Muscle layer of colon (tissue), 2 donors: ENCODE measurements around the gene ZCCHC3.

Experiments
- H3K27ac ChIP-seq: one replicate; pipeline ENCODE4 v1.7.0; 2013; ENCODE audit warnings: low read depth, mild to moderate bottlenecking, low read length, moderate library complexity
- H3K27me3 ChIP-seq, 2 donors: one replicate each; pipeline ENCODE4 v1.7.0; 2013; ENCODE audit warnings: low read length in 2 of 2, mild to moderate bottlenecking in 2 of 2; ENCODE audit not compliant: insufficient read depth in 2 of 2, control insufficient read depth in 1 of 2
- H3K36me3 ChIP-seq: one replicate; pipeline ENCODE4 v1.7.0; 2013; ENCODE audit warnings: mild to moderate bottlenecking, low read length; ENCODE audit not compliant: insufficient read depth
- H3K4me1 ChIP-seq: one replicate; pipeline ENCODE4 v1.7.0; 2013; ENCODE audit warnings: mild to moderate bottlenecking, low read length; ENCODE audit not compliant: insufficient read depth
- H3K4me3 ChIP-seq, 2 donors: one replicate each; pipeline ENCODE4 v1.7.0; 2013; ENCODE audit warnings: low read length in 2 of 2, low read depth in 1 of 2, mild to moderate bottlenecking in 1 of 2, moderate library complexity in 1 of 2
- H3K9ac ChIP-seq: one replicate; pipeline ENCODE4 v1.7.0; 2013; ENCODE audit warnings: low read length
- H3K9me3 ChIP-seq: one replicate; pipeline ENCODE4 v1.7.0; 2013; ENCODE audit warnings: mild to moderate bottlenecking, low read length
- donor health status: abdominal sarcoma.
- donor health status: Adenocarcinoma of cecum.

The ZCCHC3 gene

GRCh38 chr20:324177-325044 lies 27.0 kb downstream of the ZCCHC3 start:
- peak overlapping the region; percentile 76 for H3K9ac ChIP-seq
- peak overlapping the region; percentile 56 to 94 for H3K4me3 ChIP-seq
- H3K27ac ChIP-seq: peak overlapping the region; percentile 92
- H3K27me3 ChIP-seq: no peaks in the 10 kb centered on the region
- no peaks in the 10 kb centered on the region for H3K9me3 ChIP-seq
- H3K36me3 ChIP-seq: peaks cover 6% of the 10 kb centered on the region
- peaks cover 20% of the 10 kb centered on the region for H3K4me1 ChIP-seq

DNA sequence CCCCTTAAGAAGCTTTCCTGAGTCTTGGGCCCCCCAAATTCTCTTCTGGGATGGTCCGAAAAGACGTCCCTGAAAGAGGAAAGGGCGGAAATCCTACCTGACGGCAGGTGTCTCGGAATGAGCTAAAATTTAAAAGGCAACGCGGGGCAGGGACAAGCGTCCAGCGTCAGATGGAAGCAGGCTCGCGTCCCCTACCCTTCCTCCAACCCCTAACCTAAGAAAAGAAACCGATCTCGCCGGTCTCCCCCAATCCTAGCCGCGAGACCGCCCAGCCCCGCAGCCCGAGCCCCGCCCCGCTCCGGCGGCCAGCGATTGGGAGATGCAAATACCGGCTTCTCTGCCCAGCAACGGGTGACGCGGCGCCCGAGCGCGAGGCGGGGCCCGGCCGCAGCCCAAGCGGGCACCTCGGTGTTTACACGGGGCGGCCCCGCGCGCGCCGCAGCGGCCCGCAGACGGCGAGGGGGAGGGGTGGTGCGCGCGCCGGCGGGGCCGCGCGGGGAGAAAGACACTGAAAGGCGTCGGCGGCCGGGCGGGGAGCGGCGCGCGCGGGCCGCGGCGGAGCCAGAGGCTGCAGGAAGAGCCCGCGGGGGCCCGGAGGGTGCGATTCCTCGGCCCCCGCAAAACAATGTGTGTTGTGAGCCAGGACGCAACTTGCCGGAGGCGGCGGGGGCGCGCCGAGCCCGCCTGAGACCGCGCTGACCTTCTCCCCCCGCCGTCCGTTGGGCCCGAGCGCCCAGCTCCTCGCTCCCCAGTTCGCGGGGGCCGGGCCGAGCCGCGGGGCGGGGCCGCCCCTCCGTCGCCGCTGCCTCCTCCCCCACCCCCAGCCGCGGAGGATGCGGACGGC lies 27.9 kb downstream of the ZCCHC3 start, which contains the start of gene SOX12:
Gene SOX12 (plus strand): TSS at position 508 of the 844 bp plus-strand sequence. CDS start 373 bp downstream, outside the sequence.
- H3K9me3 ChIP-seq: no peaks in the 10 kb centered on the region
- peak within 1 kb of the TSS; percentile 92 for H3K27ac ChIP-seq
- peak within 1 kb of the TSS; percentile 84 to 94 for H3K4me3 ChIP-seq
- peaks cover 26% of the 10 kb centered on the region for H3K4me1 ChIP-seq
- H3K36me3 ChIP-seq: peaks cover 5% of the 10 kb centered on the region
- H3K27me3 ChIP-seq: no peaks in the 10 kb centered on the region
- peak within 1 kb of the TSS; percentile 76 for H3K9ac ChIP-seq

GRCh38 chr20:325889-326644 lies 28.7 kb downstream of the ZCCHC3 start:
- H3K4me3 ChIP-seq: peak overlapping the region; percentile 68 to 84
- no peaks in the 10 kb centered on the region for H3K36me3 ChIP-seq
- H3K27ac ChIP-seq: peak overlapping the region; percentile 75
- H3K27me3 ChIP-seq: no peaks in the 10 kb centered on the region
- H3K4me1 ChIP-seq: peaks cover 33% of the 10 kb centered on the region
- no peak overlapping the region for H3K9ac ChIP-seq
- no peaks in the 10 kb centered on the region for H3K9me3 ChIP-seq

GRCh38 chr20:326645-327185 lies 29.3 kb downstream of the ZCCHC3 start:
- Histone ChIP-seq H3K36me3 (no peaks in the 10 kb centered on the region), H3K9me3 (no peaks in the 10 kb centered on the region), H3K9ac (no peak overlapping the region), H3K4me3 (peak overlapping the region; percentile 68 to 84), H3K27me3 (no peaks in the 10 kb centered on the region), H3K27ac (peak overlapping the region; percentile 75), H3K4me1 (peaks cover 33% of the 10 kb centered on the region)

- H3K9ac ChIP-seq: peak overlapping the region; percentile 82
- H3K4me1 ChIP-seq: peaks cover 33% of the 10 kb centered on the region
- H3K4me3 ChIP-seq: peak overlapping the region; percentile 68 to 84
- H3K27me3 ChIP-seq: no peaks in the 10 kb centered on the region
- no peaks in the 10 kb centered on the region for H3K36me3 ChIP-seq
- H3K27ac ChIP-seq: peak overlapping the region; percentile 75
- no peaks in the 10 kb centered on the region for H3K9me3 ChIP-seq
Observed at GRCh38 chr20:327186-328026, 30.0 kb downstream of the ZCCHC3 start.

DNA sequence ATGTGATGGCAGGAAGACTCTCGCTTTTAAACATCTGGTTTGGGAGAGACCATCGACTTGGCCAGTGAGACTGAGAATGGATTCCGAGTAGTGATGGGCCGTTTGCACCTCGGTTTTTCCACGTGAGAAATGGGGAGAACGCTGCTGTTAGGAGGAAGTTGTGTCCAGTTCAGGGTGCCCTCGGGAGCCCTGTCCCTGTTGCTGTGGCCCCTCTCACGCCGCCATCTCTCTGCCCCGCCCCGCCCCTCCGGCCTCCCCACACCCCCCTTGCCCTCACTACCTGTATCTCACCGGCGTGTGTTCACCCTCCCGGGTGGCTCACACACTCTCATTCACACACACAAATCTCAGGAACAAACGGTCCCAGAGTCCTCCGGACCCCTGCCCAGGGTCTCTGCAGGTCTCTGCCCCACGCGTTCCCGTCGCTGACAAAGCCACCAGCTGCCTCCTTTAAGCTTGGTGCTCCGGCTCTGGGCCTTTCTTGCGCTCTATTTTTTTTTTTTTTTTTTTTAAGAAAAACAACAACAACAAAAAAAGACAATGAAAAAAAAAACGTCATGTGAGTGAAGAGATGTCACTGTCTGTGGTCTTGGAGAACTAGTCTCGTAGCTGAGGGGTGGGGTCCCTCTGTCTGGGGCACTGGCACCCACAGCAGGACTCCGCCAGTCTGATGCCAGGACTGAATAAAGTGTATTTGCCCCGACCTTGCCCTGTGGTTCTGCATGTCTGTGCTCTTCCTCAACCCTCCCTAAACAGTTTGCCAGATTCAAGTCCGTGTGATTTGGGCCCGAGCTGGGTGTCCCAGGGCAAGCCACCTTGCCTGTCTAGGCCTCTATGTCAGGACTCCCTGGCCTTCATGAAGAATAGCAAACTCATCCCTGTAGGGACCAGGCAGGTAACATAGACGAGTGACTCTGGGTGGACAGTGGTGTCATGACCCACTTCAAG lies 30.9 kb downstream of the ZCCHC3 start:
- Histone ChIP-seq H3K36me3 (no peaks in the 10 kb centered on the region), H3K9me3 (no peaks in the 10 kb centered on the region), H3K27ac (peak overlapping the region; percentile 75), H3K9ac (peak overlapping the region; percentile 82), H3K4me3 (peak overlapping the region; percentile 68 to 84), H3K4me1 (peaks cover 33% of the 10 kb centered on the region), H3K27me3 (no peaks in the 10 kb centered on the region)

DNA sequence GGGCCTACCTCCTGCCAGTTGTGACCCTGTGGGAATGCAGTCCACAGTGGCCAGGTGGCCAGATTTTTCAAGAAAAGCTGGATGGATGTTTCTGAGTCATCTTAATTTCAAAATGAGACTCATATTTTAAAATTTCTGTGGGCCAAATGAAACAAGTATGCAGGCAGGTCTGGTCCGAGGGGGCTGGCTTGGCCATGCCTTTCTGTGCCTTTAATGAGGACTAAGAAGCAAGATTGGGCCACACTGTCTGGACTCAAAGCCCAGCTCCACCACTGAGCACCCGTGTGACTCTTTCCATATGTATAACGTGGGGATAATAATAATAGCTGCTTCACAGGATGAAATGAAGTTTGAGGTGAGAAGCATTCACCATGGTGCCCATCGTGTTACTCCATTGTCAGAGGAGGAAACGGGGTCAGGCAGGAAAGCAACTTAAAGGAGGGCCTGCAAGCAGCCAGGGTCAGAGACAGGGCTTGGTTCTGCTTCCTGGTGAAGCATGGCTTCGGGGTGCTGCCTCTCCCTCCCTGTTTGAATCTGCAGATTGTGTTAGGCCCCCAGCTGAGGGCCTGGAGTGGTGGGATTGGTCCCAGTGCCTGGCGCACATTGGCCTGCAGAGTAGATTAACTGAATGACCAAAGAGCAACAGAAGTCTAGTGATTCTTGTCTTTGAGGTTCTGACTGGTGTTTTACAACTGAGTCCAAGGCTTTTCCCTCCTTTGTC lies 31.8 kb downstream of the ZCCHC3 start:
- Histone ChIP-seq H3K27me3 (no peaks in the 10 kb centered on the region), H3K4me3 (no peak overlapping the region), H3K4me1 (peaks cover 29% of the 10 kb centered on the region), H3K36me3 (no peaks in the 10 kb centered on the region), H3K9ac (no peak overlapping the region), H3K27ac (peak overlapping the region; percentile 24), H3K9me3 (no peaks in the 10 kb centered on the region)

GRCh38 chr20:329851-330232 lies 32.5 kb downstream of the ZCCHC3 start:
- Histone ChIP-seq H3K4me3 (no peak overlapping the region), H3K27me3 (no peaks in the 10 kb centered on the region), H3K4me1 (peaks cover 29% of the 10 kb centered on the region), H3K27ac (no peak overlapping the region), H3K9me3 (no peaks in the 10 kb centered on the region), H3K9ac (no peak overlapping the region), H3K36me3 (no peaks in the 10 kb centered on the region)
